ENCODE measurements around the gene ORM1.

Gene ORM1

GRCh38 chr9:114346146-114346545, 23.2 kb downstream of the ORM1 start:
- no peak for DNase-seq

- DNase-seq, result no peak
Measured at GRCh38 chr9:114347675-114348074, 24.8 kb downstream of the ORM1 start.

GRCh38 chr9:114348261-114348905, 25.5 kb downstream of the ORM1 start:
- no peak for DNase-seq

- DNase-seq, result no peak
Measured at GRCh38 chr9:114348906-114349482, 26.1 kb downstream of the ORM1 start.

- no peak for DNase-seq
Measured at GRCh38 chr9:114349713-114350480, 27.0 kb downstream of the ORM1 start.

- no peak for DNase-seq
Measured at GRCh38 chr9:114350636-114351401, 27.9 kb downstream of the ORM1 start.

- DNase-seq, result no peak
Measured at GRCh38 chr9:114351932-114352331, 29.0 kb downstream of the ORM1 start.

GRCh38 chr9:114355821-114356220, 32.9 kb downstream of the ORM1 start:
- DNase-seq, result no peak

- no peak for DNase-seq
Measured at GRCh38 chr9:114356792-114357191, 33.9 kb downstream of the ORM1 start.

GRCh38 chr9:114357360-114357759, 34.5 kb downstream of the ORM1 start:
- DNase-seq, result no peak

GRCh38 chr9:114357911-114358328, 35.0 kb downstream of the ORM1 start:
- DNase-seq, result no peak

GRCh38 chr9:114359801-114360200, 36.9 kb downstream of the ORM1 start:
- DNase-seq, result no peak

GRCh38 chr9:114361542-114361941, 38.6 kb downstream of the ORM1 start:
- DNase-seq, result no peak

- DNase-seq, result no peak
Measured at GRCh38 chr9:114362394-114362793, 39.5 kb downstream of the ORM1 start.

GRCh38 chr9:114363424-114363823, 40.5 kb downstream of the ORM1 start:
- no peak for DNase-seq

GRCh38 chr9:114364134-114365041, 41.5 kb downstream of the ORM1 start:
- no peak for DNase-seq

- no peak for DNase-seq
Measured at GRCh38 chr9:114365194-114365593, 42.3 kb downstream of the ORM1 start.

- no peak for DNase-seq
Measured at GRCh38 chr9:114366334-114367128, 43.6 kb downstream of the ORM1 start.

GRCh38 chr9:114367366-114367765, 44.5 kb downstream of the ORM1 start:
- DNase-seq, result no peak

GRCh38 chr9:114367772-114368569, 45.1 kb downstream of the ORM1 start:
- DNase-seq, result no peak
